Thyroid gland (tissue), 4 donors: ENCODE measurements around the gene TTLL5. TPM values are rescaled to one million over a fixed set of nuclear protein-coding genes. Genes with fewer than 3 reads are reported as not detected.

Experiments
- DNase-seq, 2 donors: peaks; one replicate each; pipeline ENCODE4 v3.0.0-alpha.2; 2019
- H3K27ac ChIP-seq, 3 donors: fragments of 200-600 bp; sonication (generic); 1 replicate in 2 of 3; 2 replicates in 1 of 3; pipeline ENCODE4 v1.5.1; 2016 to 2019; ENCODE audit warnings: mild to moderate bottlenecking in 1 of 3, moderate library complexity in 1 of 3
- H3K27me3 ChIP-seq: fragments of 200-600 bp; sonication (generic); one replicate; pipeline ENCODE4 v1.5.1; 2019
- H3K36me3 ChIP-seq, 2 donors: fragments of 200-600 bp; sonication (generic); one replicate each; pipeline ENCODE4 v1.5.1; 2016 to 2019
- H3K4me1 ChIP-seq, 2 donors: fragments of 200-600 bp; sonication (generic); one replicate each; pipeline ENCODE4 v1.5.1; 2017 to 2019
- H3K4me3 ChIP-seq, 3 donors: fragments of 200-600 bp; sonication (generic); replicated peaks in 1 of 3; 1 replicate in 2 of 3; 2 replicates in 1 of 3; pipeline ENCODE4 v1.5.1; 2016; ENCODE audit warnings: mild to moderate bottlenecking in 1 of 3
- H3K9me3 ChIP-seq: fragments of 200-600 bp; sonication (generic); one replicate; pipeline ENCODE4 v1.5.1; 2017
- CTCF ChIP-seq, 6 experiments: fragments of 200-600 bp in 3 of 6; fragments of 450-650 bp in 3 of 6; sonication (generic) in 3 of 6; IDR thresholded peaks; one replicate each; pipeline ENCODE4 v1.5.1; 2016 to 2019; ENCODE audit warnings: antibody characterized with exemption in 6 of 6, mild to moderate bottlenecking in 2 of 6, inconsistent platforms in 1 of 6, moderate library complexity in 1 of 6
- POLR2A ChIP-seq, 2 donors: fragments of 450-650 bp; IDR thresholded peaks; one replicate each; pipeline ENCODE4 v1.6.1; 2017; ENCODE audit warnings: antibody characterized with exemption in 2 of 2, mild to moderate bottlenecking in 2 of 2, moderate library complexity in 1 of 2
- WGBS, 2 donors: methylation state at CpG; one replicate each; pipeline ENCODE4 v1.1.5; 2017; 5-methylcytosine and 5-hydroxymethylcytosine counted together
- intact Hi-C: fragments of 100-400 bp; cut with DNase I; formaldehyde crosslinking; loops from one replicate; pipeline ENCODE4 v1.15.1; 2023
- total RNA-seq, 4 donors: library from RNA; depleted of rRNA; stranded (reverse); fragments of >200 nt; gene quantifications; one replicate each; pipeline ENCODE4 v1.2.3, GENCODE V29; 2016

Gene TTLL5
- total RNA-seq, 4 donors from 2014 or later: 31.8 to 65.1 (median 35.7) TPM

- DNase-seq: no peak
- H3K27me3 ChIP-seq: no peaks in the 10 kb centered on the region
- H3K4me3 ChIP-seq: no peak overlapping the region
- no peak for TF ChIP-seq CTCF (IDR thresholded peaks at IDR 0.05)
- TF ChIP-seq POLR2A (IDR thresholded peaks at IDR 0.05): no peak
- no peaks in the 10 kb centered on the region for H3K36me3 ChIP-seq
- no peak overlapping the region for H3K27ac ChIP-seq
- 75 to 81% methylated on average over 2 of the region's 2 CpGs for WGBS, 2 donors
- intact Hi-C loops: no loop called here
- H3K9me3 ChIP-seq: no peaks in the 10 kb centered on the region
- no peaks in the 10 kb centered on the region for H3K4me1 ChIP-seq
These were observed 132.8 kb downstream of the TTLL5 start for GRCh38 chr14:75793806-75794205.

GRCh38 chr14:75794615-75795038 lies 133.6 kb downstream of the TTLL5 start:
- Histone ChIP-seq H3K4me1 (no peaks in the 10 kb centered on the region), H3K36me3 (no peaks in the 10 kb centered on the region), H3K4me3 (no peak overlapping the region), H3K9me3 (no peaks in the 10 kb centered on the region), H3K27me3 (no peaks in the 10 kb centered on the region), H3K27ac (no peak overlapping the region)
- TF ChIP-seq CTCF (IDR thresholded peaks at IDR 0.05) (peak in 2 of 6 experiments; percentile 12 to 26), POLR2A (IDR thresholded peaks at IDR 0.05) (no peak)
- intact Hi-C loops: loop anchor here (5.0 kb wide), 1 partner anchor 183 kb away; no protein-coding TSS in a partner anchor
- WGBS, 2 donors: 70 to 84% methylated on average over 2 of the region's 2 CpGs
- no peak for DNase-seq

GRCh38 chr14:75800792-75801191 lies 139.7 kb downstream of the TTLL5 start:
- H3K4me3 ChIP-seq: no peak overlapping the region
- H3K36me3 ChIP-seq: no peaks in the 10 kb centered on the region
- WGBS, 2 donors: 90 to 92% methylated on average over 5 of the region's 5 CpGs
- no peaks in the 10 kb centered on the region for H3K9me3 ChIP-seq
- no peaks in the 10 kb centered on the region for H3K27me3 ChIP-seq
- H3K4me1 ChIP-seq: peaks cover 4 to 15% of the 10 kb centered on the region in 2 donors
- TF ChIP-seq POLR2A (IDR thresholded peaks at IDR 0.05): no peak
- no peak for TF ChIP-seq CTCF (IDR thresholded peaks at IDR 0.05)
- intact Hi-C loops: no loop called here
- no peak overlapping the region for H3K27ac ChIP-seq
- DNase-seq: peak; percentile 15 to 20

GRCh38 chr14:75802486-75802885 lies 141.4 kb downstream of the TTLL5 start:
- H3K27ac ChIP-seq: no peak overlapping the region
- peaks cover 4 to 32% of the 10 kb centered on the region in 2 donors for H3K4me1 ChIP-seq
- H3K4me3 ChIP-seq: no peak overlapping the region
- H3K9me3 ChIP-seq: no peaks in the 10 kb centered on the region
- no peaks in the 10 kb centered on the region for H3K36me3 ChIP-seq
- no peak for TF ChIP-seq CTCF (IDR thresholded peaks at IDR 0.05)
- TF ChIP-seq POLR2A (IDR thresholded peaks at IDR 0.05): no peak
- no peaks in the 10 kb centered on the region for H3K27me3 ChIP-seq
- intact Hi-C loops: no loop called here
- DNase-seq: no peak
- 93 to 100% methylated on average over 1 of the region's 1 CpG for WGBS, 2 donors

GRCh38 chr14:75803765-75804164 lies 142.7 kb downstream of the TTLL5 start:
- DNase-seq: no peak
- Histone ChIP-seq H3K9me3 (no peaks in the 10 kb centered on the region), H3K4me1 (peaks cover 4 to 41% of the 10 kb centered on the region in 2 donors), H3K27ac (no peak overlapping the region), H3K27me3 (no peaks in the 10 kb centered on the region), H3K4me3 (no peak overlapping the region), H3K36me3 (no peaks in the 10 kb centered on the region)
- 82 to 89% methylated on average over 5 of the region's 5 CpGs for WGBS, 2 donors
- no peak for TF ChIP-seq POLR2A (IDR thresholded peaks at IDR 0.05)
- no peak for TF ChIP-seq CTCF (IDR thresholded peaks at IDR 0.05)
- intact Hi-C loops: no loop called here
